GM12891 (cell line): Measurements from ENCODE around the gene RBM7. TPM values are rescaled to one million over a fixed set of nuclear protein-coding genes. Genes with fewer than 3 reads are reported as not detected.
A peak's percentile ranks its signal among the peaks of the same experiment; 100 is the strongest.

Source experiments
- DNase-seq: peaks from one replicate; pipeline ENCODE4 v3.0.0; 2011; ENCODE audit warnings: low spot score; ENCODE audit not compliant: insufficient read length
- FAIRE-seq: peaks from 2 replicates; lab custom pipeline; 2011; peaks lifted over from hg19 to GRCh38; lab: Jason Lieb, UNC
- PAX5 ChIP-seq: IDR thresholded peaks from 2 replicates; pipeline ENCODE4 v1.6.1; 2011; ENCODE audit warnings: low read length, moderate library complexity, mild to moderate bottlenecking; ENCODE audit not compliant: insufficient read depth, severe bottlenecking
- POLR2A ChIP-seq: IDR thresholded peaks from 2 replicates; pipeline ENCODE4 v1.6.1; 2011; ENCODE audit warnings: low read depth, low read length, control low read depth
- POLR2AphosphoS5 ChIP-seq: IDR thresholded peaks from 2 replicates; pipeline ENCODE4 v1.6.1; 2011; ENCODE audit warnings: low read depth, low read length, control low read depth
- POU2F2 ChIP-seq: IDR thresholded peaks from 2 replicates; pipeline ENCODE4 v1.6.1; 2011; ENCODE audit warnings: low read depth, mild to moderate bottlenecking, control low read depth, low read length, moderate library complexity
- SPI1 ChIP-seq: IDR thresholded peaks from 2 replicates; pipeline ENCODE4 v1.6.1; 2011; ENCODE audit warnings: low read depth, low read length, control low read depth
- TAF1 ChIP-seq: IDR thresholded peaks from 2 replicates; pipeline ENCODE4 v1.6.1; 2011; ENCODE audit warnings: low read depth, low read length, control low read depth
- polyA plus RNA-seq: library from polyadenylated mRNA; unstranded; fragments of >200 nt; gene quantifications from one replicate; pipeline ENCODE4 v1.2.1, GENCODE V29; 2012; ENCODE audit warnings: low read depth, missing spikeins, inconsistent platforms; ENCODE audit not compliant: missing spikeins

The RBM7 gene
- 15.1 TPM for polyA plus RNA-seq

DNA sequence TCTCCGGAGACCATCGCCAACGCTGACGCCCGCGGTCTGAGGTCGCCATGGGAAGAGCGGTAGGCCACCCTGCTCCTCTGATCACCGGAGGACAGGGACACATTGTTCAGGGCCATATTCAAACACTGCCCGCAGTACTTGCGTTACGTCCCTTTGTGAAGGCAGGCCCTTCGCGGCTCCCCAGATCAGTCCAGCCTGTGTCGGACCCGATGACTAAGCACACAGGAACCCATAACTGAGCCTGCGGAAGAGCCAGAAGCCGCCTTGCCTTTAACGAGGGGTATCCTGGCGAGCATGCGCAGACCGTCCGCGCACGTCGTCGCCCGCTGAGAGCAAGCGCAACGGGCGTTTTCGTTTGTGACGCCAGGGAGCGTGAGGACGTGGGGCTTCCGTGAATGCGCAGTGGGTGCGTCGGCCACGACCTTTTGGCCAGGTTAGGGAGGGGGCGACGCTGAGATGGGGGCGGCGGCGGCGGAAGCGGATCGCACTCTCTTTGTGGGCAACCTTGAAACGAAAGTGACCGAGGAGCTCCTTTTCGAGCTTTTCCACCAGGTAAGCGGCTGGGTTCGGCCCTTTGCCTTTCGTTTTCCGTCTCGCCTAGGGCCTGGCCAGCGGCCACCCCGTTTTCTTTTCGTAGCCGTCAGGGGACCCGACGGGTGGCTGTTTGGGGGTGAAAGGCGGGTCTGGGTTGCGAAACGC, at the start of gene RBM7, which contains the start of gene C11orf71:
TSS of gene RBM7 (plus strand) at position 451 of the 699 bp plus-strand sequence. CDS start at position 457, 6 bp downstream.
TSS of gene C11orf71 (minus strand) at position 296 of the 699 bp plus-strand sequence. CDS start at position 116, 180 bp downstream.
- TF ChIP-seq TAF1 (peak; percentile 62), POLR2AphosphoS5 (peak; percentile 96), POLR2A (peak; percentile 98), POU2F2 (peak; percentile 66; the same call in 1 of the 2 replicates), SPI1 (0 out of 2 replicates have a peak, but pooled peaks have one; percentile 7), PAX5 (no peak)
- FAIRE-seq = peak; percentile 100
- DNase-seq = peak; percentile 76

- TF ChIP-seq PAX5 (no peak), TAF1 (no peak), POLR2AphosphoS5 (no peak), SPI1 (no peak), POLR2A (no peak), POU2F2 (no peak)
- FAIRE-seq (no peak), DNase-seq (no peak)
Measured at GRCh38 chr11:114353443-114353842, 47.0 kb upstream of the RBM7 start.

GRCh38 chr11:114354076-114354475, 46.4 kb upstream of the RBM7 start:
- no peak for FAIRE-seq
- TF ChIP-seq POLR2AphosphoS5 (no peak), TAF1 (no peak), POLR2A (no peak), PAX5 (no peak), POU2F2 (no peak), SPI1 (no peak)

GRCh38 chr11:114358716-114359115, 41.8 kb upstream of the RBM7 start:
- DNase-seq (no peak), FAIRE-seq (no peak)
- TF ChIP-seq PAX5 (no peak), POU2F2 (no peak), TAF1 (no peak), POLR2AphosphoS5 (no peak), SPI1 (no peak), POLR2A (no peak)

More at GRCh38 chr11:114354076-114354475, 46.4 kb upstream of the RBM7 start:
- DNase-seq = no peak

DNA sequence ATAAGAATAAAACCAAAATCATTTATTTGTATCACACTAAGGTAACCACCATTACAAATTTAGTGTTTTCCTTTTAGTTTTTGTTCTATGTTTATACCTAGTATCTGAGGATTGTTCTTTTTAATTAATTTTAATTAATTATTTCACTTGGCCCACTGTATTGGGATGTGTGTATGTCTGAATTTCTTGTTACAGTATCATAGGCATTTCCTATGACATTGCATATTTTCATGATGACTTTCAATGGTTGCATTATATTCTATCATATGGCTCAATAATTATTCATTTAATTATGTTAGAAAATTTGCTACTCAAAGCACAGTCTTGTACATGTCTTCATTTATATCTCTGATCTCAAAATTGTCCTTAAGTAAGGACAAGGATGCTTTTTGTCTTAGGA, 41.1 kb upstream of the RBM7 start:
- FAIRE-seq = no peak
- TF ChIP-seq POLR2A (no peak), TAF1 (no peak), POLR2AphosphoS5 (no peak), SPI1 (no peak), PAX5 (no peak), POU2F2 (no peak)
- no peak for DNase-seq

- TF ChIP-seq POLR2AphosphoS5 (no peak), PAX5 (no peak), SPI1 (no peak), TAF1 (no peak), POU2F2 (no peak), POLR2A (no peak)
- DNase-seq (no peak), FAIRE-seq (no peak)
Measured at GRCh38 chr11:114362326-114362725, 38.1 kb upstream of the RBM7 start.

DNA sequence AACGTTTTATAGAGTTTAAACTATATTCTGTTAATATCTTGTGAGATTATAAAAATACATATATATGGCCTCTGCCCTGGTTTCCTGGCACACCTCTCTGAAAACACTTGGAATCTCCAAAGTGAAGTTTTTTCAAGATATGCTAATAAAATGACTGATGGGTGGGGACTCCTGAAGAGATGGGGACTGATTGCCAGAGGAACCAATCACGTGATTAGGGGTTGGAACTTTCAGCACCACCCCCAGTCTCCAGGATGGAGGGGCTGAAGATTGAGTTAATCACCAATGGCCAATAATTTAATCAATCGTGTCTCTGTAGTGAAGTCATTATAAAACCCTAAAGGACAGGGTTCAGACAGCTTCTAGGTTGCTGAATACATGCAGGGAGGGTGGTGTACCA, 37.5 kb upstream of the RBM7 start:
- FAIRE-seq (no peak), DNase-seq (no peak)
- TF ChIP-seq PAX5 (no peak), POLR2AphosphoS5 (no peak), POLR2A (no peak), POU2F2 (no peak), TAF1 (no peak), SPI1 (no peak)

GRCh38 chr11:114366331-114367243, 33.9 kb upstream of the RBM7 start:
- FAIRE-seq (no peak), DNase-seq (no peak)
- TF ChIP-seq SPI1 = no peak
- TF ChIP-seq TAF1 = no peak
- no peak for TF ChIP-seq POU2F2
- no peak for TF ChIP-seq POLR2A

- DNase-seq (no peak), FAIRE-seq (no peak)
- TF ChIP-seq POU2F2 (no peak), SPI1 (no peak), POLR2A (no peak), TAF1 (no peak), POLR2AphosphoS5 (no peak), PAX5 (no peak)
Measured at GRCh38 chr11:114367244-114367957, 33.1 kb upstream of the RBM7 start.
